ENCODE results near the gene CDS2.

Gene CDS2

DNA sequence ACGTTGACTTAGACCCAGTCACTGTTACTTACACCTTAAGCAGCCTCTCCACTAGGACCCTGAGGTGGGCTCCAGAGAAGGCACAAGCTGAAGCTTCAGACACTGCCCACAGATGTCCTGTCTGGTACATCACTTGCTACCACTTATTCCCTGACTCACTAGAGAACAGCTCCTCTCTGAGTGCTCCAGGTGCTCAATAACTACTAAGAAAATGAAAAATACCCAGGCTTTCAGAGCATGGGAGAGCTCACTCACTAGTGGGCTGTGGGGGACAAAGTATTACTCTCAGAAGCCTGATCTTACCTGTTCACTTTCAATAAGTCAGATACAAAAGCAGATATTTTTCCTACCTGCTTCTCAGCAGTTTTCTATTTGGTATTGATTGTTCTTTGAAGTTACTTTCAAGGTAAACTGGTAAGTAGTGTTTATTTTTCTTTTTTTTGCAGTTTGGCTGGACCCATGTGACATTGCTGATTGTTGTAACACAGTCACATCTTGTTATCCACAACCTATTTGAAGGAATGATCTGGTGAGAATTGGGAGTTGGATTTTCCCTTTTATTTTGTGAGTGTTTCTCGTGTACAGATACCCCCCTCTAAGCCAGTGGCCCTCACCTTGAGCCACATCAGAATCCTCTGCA is 55.9 kb downstream of the CDS2 start:
- DNase-seq = no peak

GRCh38 chr20:5183731-5184474 is 57.1 kb downstream of the CDS2 start:
- DNase-seq = no peak

DNA sequence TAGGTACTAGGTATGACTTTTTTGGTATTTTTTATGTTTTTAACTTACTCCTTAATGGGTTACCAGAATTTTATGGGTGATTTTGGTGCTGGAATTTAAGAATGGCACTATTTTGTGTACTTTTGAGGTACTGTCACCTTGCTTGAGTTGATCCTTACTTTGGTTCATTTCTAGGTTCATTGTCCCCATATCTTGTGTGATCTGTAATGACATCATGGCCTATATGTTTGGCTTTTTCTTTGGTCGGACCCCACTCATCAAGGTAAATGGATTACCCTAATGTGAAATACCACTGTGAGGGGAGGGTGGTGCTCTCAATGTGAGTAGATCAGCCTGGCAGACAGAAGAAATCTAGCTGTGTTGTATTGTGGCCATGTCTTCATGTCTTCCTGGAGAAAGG is 57.9 kb downstream of the CDS2 start:
- no peak for DNase-seq

DNA sequence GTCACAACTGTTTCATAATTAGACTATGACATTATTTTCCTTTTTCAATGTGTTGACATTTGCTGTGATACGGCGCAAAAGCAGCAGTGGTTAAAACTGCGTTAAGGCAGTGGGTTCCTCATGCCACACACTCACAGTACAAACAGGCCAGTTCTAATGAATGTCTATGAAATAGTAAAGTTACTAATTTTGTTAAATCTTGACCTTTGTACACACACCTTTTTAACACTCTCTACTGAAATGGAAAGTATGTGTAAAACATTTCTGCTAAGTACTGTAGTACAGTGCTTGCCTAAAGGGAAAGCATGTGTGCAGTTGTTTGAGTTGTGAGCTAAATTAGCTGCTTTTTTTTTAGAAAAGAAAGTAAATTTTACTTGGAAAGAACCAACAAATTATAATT is 60.3 kb downstream of the CDS2 start:
- DNase-seq = no peak

- DNase-seq = no peak
These were observed 61.9 kb downstream of the CDS2 start for GRCh38 chr20:5188736-5189135.

GRCh38 chr20:5189917-5190316 is 63.1 kb downstream of the CDS2 start:
- no peak for DNase-seq

GRCh38 chr20:5190444-5190843 is 63.6 kb downstream of the CDS2 start:
- no peak for DNase-seq

GRCh38 chr20:5191829-5192569 is 65.2 kb downstream of the CDS2 start:
- peak; percentile 6 for DNase-seq

GRCh38 chr20:5192570-5193431 is 66.0 kb downstream of the CDS2 start:
- DNase-seq = no peak

DNA sequence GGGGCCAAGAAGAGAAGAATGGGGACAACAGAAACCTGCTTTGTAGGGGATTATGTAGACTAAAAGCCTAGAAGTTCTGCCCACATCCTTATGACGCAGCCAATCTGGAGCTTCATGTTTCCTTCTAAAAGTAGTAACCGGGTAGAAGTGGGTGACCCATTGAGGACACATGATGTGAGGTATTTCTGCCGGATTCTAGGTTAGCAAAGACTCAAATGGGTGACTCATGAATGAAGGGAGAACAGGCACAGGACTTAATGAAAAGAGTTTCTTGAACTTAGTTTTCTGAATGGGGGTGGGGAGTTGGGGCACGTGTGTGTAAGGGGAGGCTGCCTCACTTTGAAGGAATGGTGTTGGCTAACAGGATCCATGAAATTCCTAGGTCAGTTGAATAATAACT is 68.8 kb downstream of the CDS2 start:
- no peak for DNase-seq

DNA sequence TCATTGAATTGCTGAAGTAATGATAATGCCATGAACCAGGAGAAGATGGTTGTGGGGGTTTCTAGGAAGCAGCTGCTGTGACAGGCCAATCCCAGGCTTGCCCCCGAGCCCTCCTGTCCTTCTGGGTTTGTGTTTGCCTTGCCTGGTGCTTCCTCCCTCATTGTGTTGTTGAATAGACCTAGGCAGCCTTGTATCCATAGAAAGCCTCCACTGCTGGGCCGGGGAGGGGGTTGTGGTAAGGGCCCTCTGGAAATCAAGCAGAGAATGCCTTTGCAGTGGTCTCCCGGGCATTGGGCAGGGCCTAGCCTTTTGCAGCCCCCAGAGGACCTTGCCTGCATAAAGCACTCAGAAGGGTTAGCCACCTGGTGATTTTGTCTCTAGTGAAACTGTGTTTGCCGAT is 69.3 kb downstream of the CDS2 start:
- no peak for DNase-seq

DNA sequence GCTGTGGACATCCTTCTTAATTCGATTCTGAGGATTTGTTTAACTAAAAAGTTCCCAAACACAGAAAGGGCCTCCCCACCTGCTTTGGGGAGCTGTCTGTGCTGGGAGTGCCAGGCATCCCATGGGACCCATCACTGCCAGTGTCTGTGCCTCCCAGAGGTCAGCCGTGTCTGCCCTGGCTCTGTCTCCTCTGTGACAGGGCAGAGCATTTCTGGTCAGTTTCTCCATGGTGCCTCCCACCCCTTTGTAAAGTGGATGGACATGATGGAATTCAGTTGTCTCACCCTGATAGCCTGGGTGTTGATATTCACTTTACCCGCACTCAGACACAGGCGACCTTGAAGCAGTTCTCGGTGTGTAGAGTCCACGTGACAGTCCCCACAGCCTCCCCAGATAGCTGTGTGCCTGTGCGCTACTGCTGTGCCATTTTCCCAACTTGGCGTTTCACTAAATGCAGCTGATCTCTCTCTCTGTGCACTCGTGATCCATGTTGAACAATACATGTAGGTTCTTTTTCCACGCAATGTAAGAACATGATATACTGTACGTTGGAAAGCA is 70.5 kb downstream of the CDS2 start:
- no peak for DNase-seq

GRCh38 chr20:5197847-5198650 is 71.2 kb downstream of the CDS2 start:
- DNase-seq = no peak

GRCh38 chr20:5198651-5198924 is 71.8 kb downstream of the CDS2 start:
- no peak for DNase-seq

DNA sequence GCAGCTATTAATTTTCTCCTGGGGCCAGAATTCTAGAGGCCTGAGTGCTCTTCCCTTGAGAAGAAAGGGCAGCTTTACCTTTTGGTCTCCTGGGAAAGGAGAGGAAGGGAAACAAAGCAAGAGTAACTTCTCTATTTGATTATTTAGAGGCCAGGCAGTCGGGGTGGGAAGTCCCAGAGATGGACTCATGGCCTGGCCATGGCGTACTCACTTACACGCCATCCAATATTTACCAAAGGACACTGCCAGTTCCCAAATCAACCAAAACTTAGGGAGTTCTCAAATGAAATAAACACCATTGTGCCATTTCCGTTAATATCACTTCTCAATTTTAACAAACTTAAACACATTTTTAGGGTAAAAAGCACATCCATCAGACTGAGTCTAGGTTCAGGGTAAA is 76.6 kb downstream of the CDS2 start:
- no peak for DNase-seq

- peak; percentile 5 for DNase-seq
These were observed 78.8 kb downstream of the CDS2 start for GRCh38 chr20:5205348-5206210.

GRCh38 chr20:5207138-5207537 is 80.3 kb downstream of the CDS2 start:
- DNase-seq = no peak

- no peak for DNase-seq
These were observed 85.3 kb downstream of the CDS2 start for GRCh38 chr20:5211803-5212714.

GRCh38 chr20:5212907-5213487 is 86.2 kb downstream of the CDS2 start:
- no peak for DNase-seq

- no peak for DNase-seq
These were observed 88.0 kb downstream of the CDS2 start for GRCh38 chr20:5214826-5215225.
